CD4-positive, alpha-beta T cell treated with Interleukin-4 for 1 hour (primary cell): ENCODE data around the gene TMEM89.
A peak's percentile ranks its signal among the peaks of the same experiment; 100 is the strongest.

Experiments used
- DNase-seq, 2 donors: peaks; one replicate each; pipeline ENCODE4 v3.0.0-alpha.2; 2020 to 2022

TMEM89 gene

DNA sequence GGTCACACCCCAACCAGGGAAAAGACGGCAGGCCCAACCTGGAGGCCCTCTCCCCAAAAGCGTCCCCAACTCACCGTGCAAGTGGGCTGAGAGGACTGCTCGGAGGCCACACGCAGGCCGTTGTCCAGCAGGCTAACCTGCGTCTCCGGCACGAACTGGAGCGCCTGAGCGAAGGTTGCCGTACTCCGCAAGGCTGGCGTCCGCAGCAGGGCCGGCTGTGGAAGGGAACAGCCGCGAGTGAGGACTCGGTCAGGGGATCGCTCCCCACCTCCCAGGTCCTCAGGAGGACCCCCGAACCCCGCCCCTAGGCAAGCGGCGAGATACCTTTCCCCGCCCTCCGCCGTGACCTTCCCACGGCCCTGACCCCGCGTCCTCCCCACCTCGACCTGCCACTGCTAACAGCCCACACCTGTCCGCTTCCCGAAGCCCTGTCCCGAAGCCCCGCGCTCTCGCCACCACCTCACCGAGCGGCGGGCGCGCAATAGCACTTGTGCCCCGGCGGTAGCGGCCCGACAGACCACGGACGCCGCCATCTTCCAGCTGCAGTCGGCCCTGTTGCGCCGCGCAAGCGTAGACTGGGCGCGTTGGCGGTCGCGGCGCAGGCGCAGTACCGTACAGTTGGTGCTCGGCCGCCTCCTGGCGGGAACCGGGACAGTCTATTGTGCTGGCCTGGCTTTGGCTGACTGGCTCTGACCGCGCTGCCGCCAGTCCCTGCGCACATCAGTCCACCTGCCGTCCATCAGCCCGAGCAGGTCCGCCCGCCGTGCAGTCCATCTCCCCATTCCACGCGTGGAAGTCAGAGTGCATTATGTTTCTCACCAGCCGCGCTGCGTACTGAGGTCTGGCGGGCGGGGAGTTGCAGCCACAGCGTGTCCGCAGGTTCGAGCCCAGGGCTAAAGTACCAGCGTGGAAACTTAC, 12.2 kb downstream of the TMEM89 start, which contains the start of gene UQCRC1:
TSS of gene UQCRC1 (minus strand) at position 559 of the 918 bp plus-strand sequence. CDS start at position 533, 26 bp downstream.
- peak; percentile 94 for DNase-seq

DNA sequence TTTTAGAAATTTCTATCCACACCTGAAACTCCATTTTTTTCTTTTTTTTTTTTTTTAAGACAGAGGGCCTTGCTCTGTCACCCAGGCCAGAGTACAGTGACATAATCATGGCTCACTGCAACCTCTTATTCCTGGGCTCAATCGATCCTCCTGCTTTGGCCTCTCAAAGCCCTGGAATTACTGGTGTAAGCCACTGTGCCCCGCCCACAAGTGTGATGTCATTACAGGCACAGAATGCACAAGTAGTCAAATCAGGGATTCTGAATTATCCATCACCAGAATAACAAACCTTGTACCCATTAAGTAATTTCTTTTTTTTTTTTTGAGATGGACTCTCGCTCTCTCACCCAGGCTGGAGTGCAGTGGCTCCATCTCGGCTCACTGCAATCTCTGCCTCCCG, 14.1 kb downstream of the TMEM89 start:
- no peak for DNase-seq

DNA sequence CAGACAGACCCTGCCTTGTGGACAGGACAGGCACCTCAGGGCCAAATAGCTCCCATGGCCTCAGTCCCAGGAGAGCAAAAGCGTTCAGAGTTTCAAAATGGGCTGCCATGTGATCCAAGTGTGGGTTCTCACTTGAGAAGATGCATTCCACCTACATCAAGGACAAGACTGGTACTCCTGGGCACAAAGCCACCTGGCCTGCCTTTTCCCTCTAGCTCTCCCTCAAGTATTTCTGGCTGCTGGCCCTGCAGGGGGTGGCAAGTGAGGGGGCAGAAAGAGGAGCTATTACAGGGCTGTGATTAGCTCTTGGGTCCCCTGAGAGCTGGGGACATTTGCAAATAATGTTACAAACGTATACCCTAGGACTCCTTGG, 20.0 kb downstream of the TMEM89 start:
- no peak for DNase-seq

DNA sequence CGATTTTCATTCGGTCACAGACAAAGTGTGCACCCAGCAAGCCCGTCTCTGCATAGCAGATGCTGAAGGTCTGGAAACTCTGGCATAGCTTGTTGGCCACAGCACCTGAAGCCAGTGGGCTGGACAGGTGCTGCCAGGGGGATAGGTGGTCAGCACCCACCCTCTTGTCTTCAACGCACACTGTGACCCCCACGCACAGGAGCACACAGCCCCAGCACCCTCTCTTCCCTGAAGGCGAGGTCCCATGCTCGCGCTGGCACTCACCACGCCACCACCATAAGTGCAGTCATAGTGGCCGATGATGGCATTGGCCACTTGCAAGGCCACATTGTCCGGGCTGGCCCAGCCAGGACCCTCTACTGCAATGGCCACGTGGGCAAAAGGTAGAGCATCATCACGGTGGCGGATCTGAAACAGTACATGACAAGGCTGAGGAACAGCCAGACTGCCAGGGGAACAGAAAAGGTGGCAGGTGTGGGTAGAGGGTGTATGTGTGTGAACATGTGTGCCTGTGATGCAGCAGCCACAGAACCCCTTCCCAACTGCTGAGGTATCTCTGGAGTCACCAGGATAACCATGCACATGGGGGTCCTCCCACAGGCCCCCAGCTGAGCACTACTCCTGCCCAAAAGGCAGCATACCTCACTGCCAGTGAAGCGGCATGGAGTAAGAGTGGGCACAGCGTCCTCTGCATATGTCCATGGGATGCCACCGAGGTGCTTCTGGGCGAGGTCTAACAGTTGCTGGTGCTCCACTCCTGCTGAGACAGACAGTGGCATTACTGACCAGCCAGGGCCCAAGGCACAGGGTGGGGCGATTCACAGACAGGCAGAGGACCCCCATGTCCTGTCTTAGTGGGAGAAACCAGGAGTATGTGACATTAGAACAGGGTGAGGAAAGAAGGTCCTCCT, 20.6 kb downstream of the TMEM89 start:
- DNase-seq: no peak

DNA sequence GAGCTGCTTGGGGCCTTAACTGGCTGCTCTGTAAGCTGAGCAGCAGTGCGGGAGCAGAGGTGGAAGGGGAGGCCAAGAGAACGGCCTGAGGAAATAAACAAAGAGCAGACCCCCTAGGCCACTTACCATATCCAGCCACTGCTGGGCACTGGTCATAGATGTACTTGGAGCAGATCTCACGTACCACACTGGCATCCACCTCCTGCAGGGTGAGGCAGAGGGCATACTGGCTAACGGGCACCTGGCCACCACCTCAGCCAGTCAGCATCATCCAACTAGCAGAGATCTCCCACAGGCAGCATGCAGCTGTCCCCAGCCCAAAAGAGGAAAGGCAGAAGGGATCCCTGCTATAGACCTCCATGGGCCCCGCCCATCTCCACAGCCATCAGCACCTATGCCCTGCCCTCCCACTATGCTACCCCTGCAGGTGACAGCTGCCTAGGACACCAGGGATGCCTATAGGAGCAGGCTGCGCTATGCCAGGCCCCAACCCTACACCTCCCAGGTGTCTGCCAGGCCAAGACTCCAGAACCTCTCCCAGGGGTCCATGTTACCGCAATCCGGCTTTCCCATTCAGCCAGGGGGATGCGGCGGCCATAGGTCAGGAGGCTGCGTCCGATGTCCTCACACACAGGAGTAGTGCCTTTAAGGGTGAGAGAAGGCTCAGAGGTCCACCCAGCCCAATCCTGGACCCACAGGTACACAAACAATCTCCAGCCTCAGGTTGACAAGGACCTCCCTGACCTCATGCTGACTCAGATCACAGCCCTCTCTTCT, 21.9 kb downstream of the TMEM89 start:
- no peak for DNase-seq

DNA sequence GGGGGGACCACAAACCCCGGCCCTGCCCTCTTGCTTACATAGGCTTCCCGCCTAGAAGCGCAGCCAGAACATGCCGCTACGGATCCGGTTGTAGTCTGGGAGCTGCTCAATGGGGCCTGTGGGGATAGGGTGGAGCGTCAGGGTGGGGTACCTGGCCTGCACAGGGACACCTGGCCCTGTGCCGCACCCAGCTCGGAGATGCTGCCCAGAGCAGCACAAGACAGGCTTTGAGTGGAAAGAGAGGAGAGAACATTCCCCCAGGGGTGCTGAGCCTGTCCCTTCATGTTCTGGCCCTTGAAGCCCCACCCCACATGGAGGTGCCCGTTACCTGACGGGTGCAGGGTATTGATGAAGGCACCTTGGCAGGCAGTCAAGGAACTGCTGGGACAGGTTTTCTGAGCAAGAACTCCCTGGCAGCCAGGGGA, 22.5 kb downstream of the TMEM89 start:
- no peak for DNase-seq

DNA sequence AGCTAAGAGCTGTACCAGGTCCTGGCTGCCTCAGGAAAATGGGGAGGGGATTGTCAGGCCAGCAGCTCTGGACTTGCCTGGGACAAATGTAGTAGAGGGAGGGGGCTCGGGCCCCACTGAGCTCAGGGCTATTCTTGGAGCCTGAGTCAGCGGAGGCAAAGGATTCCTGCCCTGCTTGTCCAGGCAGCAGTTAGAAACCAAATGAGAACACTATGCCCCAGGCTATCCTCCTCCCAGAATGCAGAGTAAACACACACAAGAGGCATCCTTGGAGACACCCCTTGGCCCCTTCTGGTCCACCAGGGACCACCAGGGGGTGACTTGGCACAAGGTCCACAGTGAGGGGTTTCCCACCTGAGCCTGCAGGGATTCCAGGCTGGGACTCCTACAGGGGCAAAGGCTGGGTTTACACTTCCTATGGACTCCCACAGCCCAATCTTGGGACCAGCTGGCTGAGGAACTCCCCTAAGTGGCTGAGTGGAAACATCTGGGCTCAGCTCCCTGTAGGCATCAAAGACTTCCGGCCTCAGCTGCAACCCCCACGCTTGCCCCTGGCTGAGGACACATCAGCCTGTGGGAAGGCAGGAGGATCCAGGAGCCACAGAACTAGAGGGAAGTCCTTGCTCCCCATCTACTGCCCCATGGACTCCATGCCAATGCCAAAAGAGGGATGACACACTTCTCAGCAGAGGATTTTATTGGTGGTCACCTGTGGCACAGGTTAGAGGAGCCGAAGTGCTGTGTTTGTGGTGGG, 23.1 kb downstream of the TMEM89 start:
- DNase-seq: no peak

DNA sequence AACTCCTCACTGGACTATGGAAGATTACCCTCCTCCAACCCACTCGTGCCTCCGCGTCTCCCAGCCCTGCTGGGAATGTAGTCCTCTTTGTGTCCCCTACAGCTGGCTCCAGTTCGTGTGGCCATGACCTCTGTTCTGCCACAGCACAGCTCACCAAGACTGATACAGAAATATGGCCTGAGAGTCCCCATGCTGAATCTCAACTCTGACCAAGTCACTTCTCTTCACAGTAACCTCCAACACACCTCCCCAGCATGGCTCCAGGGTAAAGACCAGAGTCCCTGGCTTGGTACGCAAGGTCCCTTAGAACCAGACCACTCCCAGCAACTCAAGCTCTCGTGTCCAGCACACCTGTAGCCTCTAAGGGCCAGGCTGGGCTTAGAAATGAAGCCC, 24.2 kb downstream of the TMEM89 start:
- no peak for DNase-seq

DNA sequence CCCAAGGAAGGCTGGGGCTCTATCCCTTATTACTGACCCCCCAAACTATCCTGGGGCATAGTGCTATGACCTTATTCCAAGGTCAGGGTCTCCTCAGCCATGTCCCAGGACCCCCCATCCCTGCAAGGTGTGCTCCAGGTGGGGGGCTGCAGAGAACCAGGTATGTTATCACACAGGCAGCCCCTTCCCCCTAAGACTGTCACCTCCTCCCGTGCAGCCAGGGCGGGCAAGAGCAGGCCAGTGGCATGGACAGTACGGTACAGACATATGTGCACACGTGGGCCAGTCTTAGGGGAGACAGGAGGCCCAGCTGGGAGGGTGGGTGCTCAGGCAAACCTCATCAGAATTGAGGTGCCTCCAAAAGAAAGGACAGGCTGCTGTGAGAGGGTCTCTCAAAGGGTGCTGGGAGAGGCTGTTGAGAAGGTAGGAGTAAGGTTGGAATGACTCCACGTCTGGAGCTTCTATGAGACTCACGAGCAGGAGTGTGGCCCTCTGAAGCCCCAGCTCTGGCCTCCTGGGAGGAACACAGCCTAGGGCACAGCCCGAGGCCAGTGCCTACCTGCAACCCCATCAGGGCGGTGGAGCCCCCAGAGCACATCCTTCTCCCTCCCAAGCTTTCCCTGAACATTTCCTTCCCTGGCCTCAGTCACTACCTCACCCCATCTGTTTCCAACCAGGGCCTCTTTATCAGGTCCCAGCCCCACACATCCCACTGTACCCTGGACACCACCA, 24.7 kb downstream of the TMEM89 start:
- no peak for DNase-seq

DNA sequence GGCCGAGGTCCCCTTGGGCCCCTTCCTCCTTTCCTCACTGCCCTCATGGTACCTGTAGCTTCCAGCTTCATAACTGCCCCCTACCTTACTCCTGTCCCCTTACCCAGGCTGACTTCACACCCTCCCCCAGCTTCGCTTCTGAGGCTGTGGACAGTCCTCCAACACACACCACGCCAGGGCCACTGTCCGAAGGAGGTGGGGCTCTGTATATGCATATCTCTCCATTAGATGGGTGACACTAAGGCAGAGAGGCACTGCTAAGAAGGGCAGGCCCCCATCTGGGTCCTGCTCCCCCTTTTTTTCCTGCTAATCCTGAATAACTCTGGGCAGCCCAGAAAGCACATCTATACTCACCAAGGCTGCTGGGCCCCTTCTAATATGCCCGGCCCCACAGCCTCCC, 25.4 kb downstream of the TMEM89 start:
- no peak for DNase-seq

DNA sequence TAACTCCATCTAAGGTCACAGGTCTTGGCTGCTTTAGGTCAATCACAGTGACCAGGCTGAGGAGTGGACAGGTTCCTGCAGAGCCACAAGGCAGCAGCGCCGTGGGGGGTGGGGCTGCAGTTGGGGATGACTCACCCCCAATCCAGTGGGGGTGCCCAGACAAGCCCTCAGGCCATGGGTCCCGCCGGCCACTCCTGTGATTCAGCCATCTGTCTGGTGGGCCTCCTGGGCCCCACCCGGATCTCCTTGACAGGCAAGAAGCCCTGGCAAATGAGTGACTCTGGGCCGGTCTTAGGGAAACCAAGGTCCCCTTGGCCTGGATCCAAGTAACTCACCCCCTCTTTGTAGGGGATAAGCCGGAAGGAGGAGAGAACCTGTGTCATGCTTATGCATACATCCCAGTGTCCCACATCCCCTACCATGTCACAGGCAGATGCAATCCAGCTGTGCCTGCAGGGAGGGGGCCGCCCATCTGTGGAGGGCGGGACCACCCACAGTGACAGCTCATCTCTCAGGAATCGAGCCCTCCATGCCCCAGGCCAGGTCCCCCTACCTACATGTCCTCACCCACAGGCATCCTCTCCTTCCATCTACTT, 25.9 kb downstream of the TMEM89 start:
- peak in 1 of 2 donors; percentile 26 for DNase-seq

DNA sequence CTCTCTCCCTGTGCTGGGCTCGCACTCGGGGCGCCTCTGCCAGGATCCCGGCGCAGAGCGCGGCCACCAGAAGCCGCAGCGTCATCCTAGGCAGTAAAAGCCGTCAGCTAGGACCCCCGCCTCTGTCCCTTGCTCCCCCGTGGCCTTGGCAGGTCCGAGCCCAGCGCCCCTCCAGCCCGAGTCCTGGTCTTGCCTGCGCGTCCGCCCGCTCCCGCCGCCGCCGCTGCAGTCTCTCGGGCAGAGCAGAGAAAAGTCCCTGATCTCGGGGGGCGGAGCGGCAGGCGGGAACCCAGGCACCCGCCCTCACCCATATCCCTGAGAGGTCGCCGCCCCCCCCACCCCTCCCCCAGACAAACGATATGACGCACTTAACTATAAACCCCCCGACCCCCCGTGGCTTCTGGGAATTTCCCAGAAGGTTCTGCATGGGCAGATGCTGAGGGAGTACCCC, 26.5 kb downstream of the TMEM89 start, which contains the start of gene COL7A1:
TSS of gene COL7A1 (minus strand) at position 255 of the 451 bp plus-strand sequence. CDS start at position 85, 170 bp downstream.
- DNase-seq: no peak

DNA sequence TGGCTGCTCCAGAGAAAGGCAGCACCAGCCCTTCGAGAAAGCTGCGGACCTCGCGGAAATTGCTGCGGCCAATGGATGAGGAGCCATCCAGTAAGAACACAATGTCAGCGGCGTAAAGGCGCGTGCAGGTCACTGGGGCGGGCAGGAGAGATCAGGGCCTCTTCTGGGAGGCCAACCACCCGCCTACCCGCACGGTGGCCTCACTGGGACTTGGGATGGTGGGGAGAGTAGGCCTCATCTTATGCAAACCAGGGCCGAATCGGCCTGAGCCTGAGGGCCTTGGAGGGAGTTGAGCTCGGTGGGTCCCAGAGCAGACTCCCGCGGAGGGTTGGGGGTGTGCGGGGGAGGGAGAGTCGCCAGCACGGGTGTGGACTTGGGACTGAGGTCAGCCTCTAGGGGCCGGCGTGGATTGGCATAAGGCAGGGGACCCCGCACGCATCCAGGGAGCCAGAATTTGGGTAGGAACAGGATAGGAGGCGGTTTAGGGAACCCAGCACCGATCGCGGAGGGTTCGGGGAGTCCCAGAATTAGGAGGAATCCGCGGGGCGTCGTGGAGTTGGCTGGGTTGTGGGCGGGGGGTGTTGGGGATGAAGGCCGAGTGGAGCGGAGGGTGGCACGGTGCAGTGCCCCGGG, 27.0 kb downstream of the TMEM89 start:
- DNase-seq: no peak

DNA sequence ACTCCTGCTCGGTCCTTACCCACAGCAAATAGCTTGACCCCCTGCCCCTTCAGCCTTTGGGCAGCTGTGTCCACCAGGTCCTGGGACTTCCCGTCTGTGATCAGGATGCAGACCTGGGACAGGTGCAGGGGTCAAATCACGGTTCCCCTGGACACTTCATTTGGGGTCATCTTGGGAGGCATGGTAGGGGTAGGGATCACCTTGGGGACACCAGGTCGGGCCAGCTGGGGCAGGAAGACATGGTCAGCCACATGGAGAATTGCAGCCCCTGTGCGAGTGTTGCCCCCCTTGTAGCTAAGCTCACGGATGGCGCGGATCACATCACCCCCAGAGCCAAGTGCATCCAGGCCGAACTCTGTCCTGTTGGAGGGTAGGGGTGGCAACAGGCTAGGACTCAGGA, 28.2 kb downstream of the TMEM89 start:
- no peak for DNase-seq

DNA sequence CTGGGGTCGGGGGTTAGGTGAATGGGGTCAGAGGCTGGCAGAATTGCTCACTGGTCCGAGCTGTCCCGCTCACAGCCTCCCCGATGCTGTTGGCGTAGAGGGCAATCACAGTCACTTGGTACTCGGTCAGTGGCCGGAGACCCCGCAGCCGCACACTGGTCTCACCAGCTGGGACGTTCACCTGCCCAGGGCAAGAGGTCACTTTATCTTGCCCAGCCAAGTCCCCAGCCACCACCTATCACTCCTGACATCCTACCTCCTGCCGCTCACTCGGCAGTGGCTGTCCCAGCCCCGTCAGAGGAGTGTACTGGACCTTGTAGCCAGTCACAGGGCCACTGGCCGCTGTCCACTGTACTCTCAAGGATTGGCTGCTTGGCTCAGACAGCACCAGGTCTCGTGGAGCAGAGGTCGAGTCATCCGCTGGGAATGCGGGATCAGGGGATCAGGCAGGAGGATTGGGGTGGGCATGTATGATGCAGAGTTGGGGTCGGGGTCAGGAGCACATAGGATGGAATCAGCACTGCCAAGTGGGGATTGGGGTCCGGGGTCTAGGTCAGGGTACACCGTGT, 29.0 kb downstream of the TMEM89 start:
- DNase-seq: no peak

DNA sequence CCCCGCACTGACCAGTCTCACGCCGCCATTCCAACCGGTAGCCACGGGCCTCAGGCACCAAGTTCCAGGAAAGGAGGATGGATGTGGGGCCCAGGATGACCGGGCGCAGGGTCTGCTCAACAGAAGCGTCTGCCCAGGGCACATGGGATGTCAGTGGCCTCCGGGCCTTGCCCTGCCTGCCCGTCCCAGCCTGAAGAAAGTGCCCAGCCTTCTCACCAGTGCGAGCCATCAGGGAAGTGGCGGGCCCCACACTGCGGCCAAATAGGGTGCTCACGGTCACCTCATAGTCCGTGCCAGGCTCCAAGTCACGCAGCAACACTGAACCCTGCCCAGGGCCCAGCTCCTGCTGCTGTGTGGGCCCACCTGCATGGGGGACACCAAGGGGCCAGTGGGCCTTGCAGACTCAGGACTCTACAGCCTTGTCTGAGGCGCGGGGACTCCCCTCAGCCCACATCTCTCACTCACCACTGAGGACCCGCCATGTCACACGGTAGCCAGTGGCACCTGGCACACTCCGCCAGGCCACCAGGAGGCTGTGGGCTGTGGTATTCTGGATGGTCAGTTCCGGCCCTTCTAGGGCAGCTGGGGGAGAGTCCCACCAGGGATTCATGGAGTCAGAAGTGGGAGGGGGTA, 29.6 kb downstream of the TMEM89 start:
- DNase-seq: no peak

DNA sequence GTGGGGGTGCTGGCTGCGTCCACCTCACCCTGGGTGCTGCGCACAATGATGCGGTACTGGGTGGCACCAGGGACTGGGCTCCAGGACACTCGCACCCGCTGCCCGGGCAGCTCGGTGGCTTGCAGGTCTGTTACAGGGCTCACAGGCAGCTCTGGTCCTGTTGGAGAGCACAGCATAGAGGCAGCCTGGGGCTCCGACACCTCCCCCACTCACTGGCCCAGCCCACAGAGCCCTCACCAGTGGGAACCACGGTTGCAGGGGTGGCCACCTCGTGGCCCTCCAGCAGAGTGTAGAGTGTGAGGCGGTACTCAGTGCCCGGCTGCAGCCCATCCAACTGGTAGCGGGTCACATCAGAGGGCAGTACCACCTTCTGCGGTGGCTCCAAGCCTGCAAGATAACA, 30.1 kb downstream of the TMEM89 start:
- no peak for DNase-seq

DNA sequence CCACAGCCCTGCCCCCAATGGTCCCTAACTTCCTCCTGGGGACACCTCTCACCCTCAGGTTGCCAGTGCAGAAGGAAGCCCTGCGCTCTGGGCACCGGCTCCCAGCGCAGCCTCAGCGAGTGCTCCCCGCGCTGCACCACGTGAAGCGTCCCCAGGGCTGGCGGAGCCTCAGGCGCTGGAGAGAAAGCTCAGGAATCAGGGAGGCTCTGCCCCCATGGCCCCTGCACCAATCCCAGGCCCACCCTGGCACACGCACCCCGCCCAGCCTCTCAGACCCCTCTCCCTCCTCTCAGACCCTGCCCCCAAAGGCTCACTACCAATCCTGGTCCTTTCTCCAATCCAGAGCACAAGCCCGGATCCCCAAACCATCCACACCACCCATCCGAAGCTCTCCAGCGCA, 33.3 kb downstream of the TMEM89 start:
- DNase-seq: no peak

DNA sequence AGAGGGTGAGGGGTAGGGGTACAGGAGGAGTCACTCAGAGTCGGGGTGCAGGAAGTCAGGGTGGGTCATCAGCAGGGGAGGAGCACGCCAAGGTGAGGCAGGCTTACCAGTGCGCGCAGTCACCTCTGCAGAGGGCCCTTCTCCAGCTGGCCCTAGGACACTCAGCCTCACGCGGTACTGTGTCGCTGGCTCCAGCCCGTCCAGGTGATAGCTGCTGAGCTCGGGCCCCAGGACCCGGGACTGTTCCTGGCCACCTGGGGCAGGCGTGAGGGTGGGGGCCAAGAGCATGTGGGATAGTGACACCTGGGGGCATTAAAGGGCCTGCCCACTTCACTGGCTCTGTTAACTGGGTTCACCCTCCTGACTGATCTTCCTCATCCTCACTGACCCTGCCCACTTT, 33.9 kb downstream of the TMEM89 start:
- DNase-seq: no peak
